ENCODE results near the gene LPP.

LPP gene

GRCh38 chr3:188417271-188417696 is 263.3 kb downstream of the LPP start:
- Histone ChIP-seq H3K79me2 (ENCODE audit: insufficient read depth, low read length) (no peaks in the 10 kb centered on the region), H3K4me2 (ENCODE audit: low read length) (peak overlapping the region; percentile 31; the same call in 1 of the 2 replicates), H4K20me1 (ENCODE audit: insufficient read depth, low read length) (no peaks in the 10 kb centered on the region), H3K9me2 (ENCODE audit: low read depth, low read length) (no peaks in the 10 kb centered on the region), H3K9ac (ENCODE audit: low read length) (no peak overlapping the region), H3F3A (ENCODE audit: insufficient read depth, low read length) (no peaks in the 10 kb centered on the region), H3K4me3 (ENCODE audit: low read depth, low read length, poor library complexity, severe bottlenecking) (no peak overlapping the region), H3K27me3 (ENCODE audit: insufficient read depth, low read length) (no peaks in the 10 kb centered on the region), H3K27ac (ENCODE audit: low read depth, low read length, poor library complexity, severe bottlenecking) (peak overlapping the region; percentile 14), H3K4me1 (ENCODE audit: insufficient read depth, low read length, severe bottlenecking) (peaks cover 40% of the 10 kb centered on the region), H3K9me3 (ENCODE audit: low read length) (no peaks in the 10 kb centered on the region), H3K36me3 (ENCODE audit: insufficient read depth, low read length) (no peaks in the 10 kb centered on the region), H2AFZ (ENCODE audit: low read length) (no peak overlapping the region)
- TF ChIP-seq EZH2 (IDR thresholded peaks at IDR 0.05; ENCODE audit: borderline replicate concordance, low read length), result no peak
- no peak for TF ChIP-seq CTCF (IDR thresholded peaks at IDR 0.05; ENCODE audit: low read length)

GRCh38 chr3:188417766-188418165 is 263.8 kb downstream of the LPP start:
- H4K20me1 ChIP-seq (ENCODE audit: insufficient read depth, low read length), result no peaks in the 10 kb centered on the region
- no peaks in the 10 kb centered on the region for H3K27me3 ChIP-seq (ENCODE audit: insufficient read depth, low read length)
- peak overlapping the region; percentile 31; the same call in 1 of the 2 replicates for H3K4me2 ChIP-seq (ENCODE audit: low read length)
- peaks cover 45% of the 10 kb centered on the region for H3K4me1 ChIP-seq (ENCODE audit: insufficient read depth, low read length, severe bottlenecking)
- no peak overlapping the region for H3K9ac ChIP-seq (ENCODE audit: low read length)
- H2AFZ ChIP-seq (ENCODE audit: low read length), result no peak overlapping the region
- no peaks in the 10 kb centered on the region for H3F3A ChIP-seq (ENCODE audit: insufficient read depth, low read length)
- H3K9me2 ChIP-seq (ENCODE audit: low read depth, low read length), result no peaks in the 10 kb centered on the region
- H3K36me3 ChIP-seq (ENCODE audit: insufficient read depth, low read length), result no peaks in the 10 kb centered on the region
- no peak overlapping the region for H3K4me3 ChIP-seq (ENCODE audit: low read depth, low read length, poor library complexity, severe bottlenecking)
- TF ChIP-seq EZH2 (IDR thresholded peaks at IDR 0.05; ENCODE audit: borderline replicate concordance, low read length) (no peak), CTCF (IDR thresholded peaks at IDR 0.05; ENCODE audit: low read length) (no peak)
- no peaks in the 10 kb centered on the region for H3K79me2 ChIP-seq (ENCODE audit: insufficient read depth, low read length)
- H3K9me3 ChIP-seq (ENCODE audit: low read length), result no peaks in the 10 kb centered on the region
- peak overlapping the region; percentile 14 for H3K27ac ChIP-seq (ENCODE audit: low read depth, low read length, poor library complexity, severe bottlenecking)

GRCh38 chr3:188421151-188421821 is 267.3 kb downstream of the LPP start:
- H3K9me2 ChIP-seq (ENCODE audit: low read depth, low read length), result no peaks in the 10 kb centered on the region
- H2AFZ ChIP-seq (ENCODE audit: low read length), result no peak overlapping the region
- peak overlapping the region; percentile 26 for H3K4me3 ChIP-seq (ENCODE audit: low read depth, low read length, poor library complexity, severe bottlenecking)
- H3K9me3 ChIP-seq (ENCODE audit: low read length), result no peaks in the 10 kb centered on the region
- TF ChIP-seq CTCF (IDR thresholded peaks at IDR 0.05; ENCODE audit: low read length) (no peak), EZH2 (IDR thresholded peaks at IDR 0.05; ENCODE audit: borderline replicate concordance, low read length) (no peak)
- H4K20me1 ChIP-seq (ENCODE audit: insufficient read depth, low read length), result no peaks in the 10 kb centered on the region
- peak overlapping the region; percentile 59 for H3K4me2 ChIP-seq (ENCODE audit: low read length)
- peaks cover 46% of the 10 kb centered on the region for H3K4me1 ChIP-seq (ENCODE audit: insufficient read depth, low read length, severe bottlenecking)
- no peaks in the 10 kb centered on the region for H3K27me3 ChIP-seq (ENCODE audit: insufficient read depth, low read length)
- no peaks in the 10 kb centered on the region for H3F3A ChIP-seq (ENCODE audit: insufficient read depth, low read length)
- H3K36me3 ChIP-seq (ENCODE audit: insufficient read depth, low read length), result no peaks in the 10 kb centered on the region
- peak overlapping the region; percentile 20; the same call in 1 of the 2 replicates for H3K9ac ChIP-seq (ENCODE audit: low read length)
- peak overlapping the region; percentile 90 for H3K27ac ChIP-seq (ENCODE audit: low read depth, low read length, poor library complexity, severe bottlenecking)
- no peaks in the 10 kb centered on the region for H3K79me2 ChIP-seq (ENCODE audit: insufficient read depth, low read length)
